Stimulated activated CD4-positive, alpha-beta T cell treated with anti-CD3 and anti-CD28 coated beads, Interleukin-15, amount 100 ng/mL, for 48 hours (primary cell): Measurements from ENCODE around the gene ATOH8.
"Not testable (repeated sequence)": the region's sequence is repeated elsewhere in the genome, so short reads cannot be mapped to it uniquely, and the experiment has no call there.

Source experiments
- DNase-seq, 2 donors: peaks; one replicate each; pipeline ENCODE4 v3.0.0-alpha.2; 2020; ENCODE audit warnings: low read depth in 2 of 2

ATOH8 gene, protein sequence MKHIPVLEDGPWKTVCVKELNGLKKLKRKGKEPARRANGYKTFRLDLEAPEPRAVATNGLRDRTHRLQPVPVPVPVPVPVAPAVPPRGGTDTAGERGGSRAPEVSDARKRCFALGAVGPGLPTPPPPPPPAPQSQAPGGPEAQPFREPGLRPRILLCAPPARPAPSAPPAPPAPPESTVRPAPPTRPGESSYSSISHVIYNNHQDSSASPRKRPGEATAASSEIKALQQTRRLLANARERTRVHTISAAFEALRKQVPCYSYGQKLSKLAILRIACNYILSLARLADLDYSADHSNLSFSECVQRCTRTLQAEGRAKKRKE

GRCh38 chr2:85753525-85754312 lies at the start of gene ATOH8:
Gene ATOH8 (plus strand): TSS chr2:85753991. CDS start chr2:85754190, 199 bp downstream.
- DNase-seq, result no peak

GRCh38 chr2:85704038-85704437 lies 49.8 kb upstream of the ATOH8 start:
- no peak for DNase-seq

DNA sequence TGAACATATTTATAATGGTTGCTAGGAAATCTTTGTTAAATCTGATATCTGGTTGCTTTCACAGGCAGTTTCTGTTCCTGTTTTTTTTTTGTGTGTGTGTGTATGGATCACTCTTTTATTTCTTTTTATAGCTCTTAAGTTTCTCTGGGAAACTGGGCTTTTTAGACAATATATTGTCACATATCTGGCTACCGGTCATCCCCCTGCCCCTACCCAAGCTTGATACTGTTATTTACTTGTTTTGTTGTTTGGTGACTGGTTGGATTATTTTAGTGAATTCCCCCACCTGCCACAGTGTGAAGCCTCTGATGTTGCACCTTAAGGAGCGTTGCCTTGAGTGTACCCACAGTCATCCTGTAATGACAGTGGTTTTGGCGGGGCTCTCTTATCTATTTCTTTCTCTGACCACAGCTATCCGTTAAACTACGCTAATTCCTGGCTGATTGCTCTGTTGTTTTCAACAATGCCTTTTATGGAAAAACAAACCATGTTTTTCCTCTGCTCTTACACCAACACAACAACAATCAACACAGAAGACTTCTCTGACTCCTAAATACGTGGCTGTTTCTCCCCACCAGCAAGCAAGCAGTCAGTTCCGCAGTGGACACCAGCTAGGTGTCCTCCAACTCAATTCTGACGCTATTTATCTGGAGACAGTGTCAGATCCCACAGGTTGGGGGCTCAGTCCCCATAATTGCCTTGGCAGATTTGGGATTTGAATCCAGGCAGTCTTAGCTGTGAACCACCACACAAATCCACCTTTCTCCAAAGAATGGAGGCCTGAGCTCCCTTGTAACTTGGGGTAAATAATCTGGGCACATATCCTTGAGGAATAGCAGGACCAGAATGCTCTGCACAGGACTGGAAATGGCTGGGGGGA lies 48.8 kb upstream of the ATOH8 start:
- DNase-seq, result no peak

DNA sequence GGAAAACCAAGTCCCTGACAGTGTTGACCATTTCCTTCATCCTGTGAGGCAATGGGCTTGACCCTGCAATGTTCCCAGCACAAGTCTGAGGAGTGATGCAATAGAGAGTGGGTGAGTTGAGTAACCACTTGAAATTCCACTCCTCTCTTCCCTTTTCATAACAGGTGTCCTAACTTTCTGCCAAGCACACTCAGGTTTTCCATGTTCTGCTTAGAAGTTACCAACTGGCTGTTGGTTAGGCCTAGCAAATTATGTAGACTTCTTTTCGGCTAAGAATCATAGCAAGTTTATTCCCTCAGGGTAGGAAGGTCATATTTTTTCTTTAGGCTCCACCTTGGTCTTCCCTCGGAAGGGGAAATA lies 48.1 kb upstream of the ATOH8 start:
- DNase-seq, result no peak

DNA sequence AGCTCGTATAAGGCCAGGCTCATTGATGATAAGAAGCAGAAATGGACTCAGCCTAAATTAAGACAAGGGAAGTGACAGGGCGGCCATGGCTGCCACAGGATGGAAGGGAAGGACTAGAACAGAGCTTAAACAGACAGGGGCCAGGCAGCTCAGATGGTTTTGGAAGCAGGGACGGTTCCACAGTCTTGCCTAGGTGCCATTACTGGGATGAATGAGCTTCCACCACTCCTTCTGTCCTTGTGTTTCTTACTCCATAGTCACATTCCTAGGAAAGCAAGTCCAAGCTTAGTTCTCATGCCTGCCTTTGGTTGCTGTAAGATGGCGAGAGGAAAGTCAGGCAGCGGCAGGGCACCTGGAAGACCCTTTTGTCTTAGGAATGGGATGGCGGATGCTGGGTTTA lies 47.7 kb upstream of the ATOH8 start:
- no peak for DNase-seq

GRCh38 chr2:85706599-85707296 lies 47.0 kb upstream of the ATOH8 start:
- DNase-seq, result no peak

GRCh38 chr2:85707304-85707703 lies 46.5 kb upstream of the ATOH8 start:
- DNase-seq, result peak; percentile 36 to 66

DNA sequence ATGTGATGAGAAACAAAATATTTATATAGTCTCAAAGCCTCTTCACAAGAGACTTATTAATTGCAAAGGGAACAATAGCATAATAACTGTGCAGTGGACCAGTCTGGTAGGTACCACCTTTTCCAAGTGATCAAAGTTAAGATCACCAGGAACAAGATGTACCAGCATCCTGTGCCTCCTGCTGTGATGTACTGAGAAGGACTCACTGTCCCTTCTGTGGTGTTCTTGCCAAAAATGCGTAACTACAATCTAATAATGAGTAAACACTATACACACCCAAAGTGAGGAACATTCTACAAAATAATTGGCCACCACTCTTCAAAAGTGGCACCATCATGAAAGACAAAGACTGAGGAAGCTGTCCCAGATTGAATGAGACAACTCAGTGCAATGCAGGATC lies 45.1 kb upstream of the ATOH8 start:
- DNase-seq, result no peak

GRCh38 chr2:85709401-85709811 lies 44.4 kb upstream of the ATOH8 start:
- no peak for DNase-seq

GRCh38 chr2:85710687-85711577 lies 42.9 kb upstream of the ATOH8 start:
- no peak for DNase-seq

DNA sequence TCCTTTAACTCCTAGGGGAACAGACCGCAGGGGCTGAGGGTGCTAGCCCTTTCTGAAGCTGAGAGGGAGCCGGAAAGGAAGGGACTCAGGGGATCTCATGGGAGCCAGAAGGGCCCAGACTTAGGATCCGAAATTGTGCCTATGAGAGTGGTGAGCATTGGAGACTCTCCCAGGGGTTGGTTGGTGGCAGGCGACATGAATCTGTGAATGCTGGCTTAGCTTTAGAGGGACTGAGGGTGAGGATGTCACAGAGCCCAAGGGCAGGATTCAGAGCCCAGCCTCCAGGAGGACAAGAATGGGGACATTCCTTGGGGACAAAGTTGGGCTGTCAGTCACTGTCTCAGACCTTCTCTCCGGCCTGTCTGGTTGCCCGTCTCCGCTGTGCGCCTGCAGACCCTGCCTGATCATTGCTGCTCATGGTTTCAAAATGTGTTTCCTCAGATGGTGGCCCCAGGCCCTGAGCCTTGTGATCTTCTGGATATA lies 42.2 kb upstream of the ATOH8 start:
- DNase-seq, result no peak

- DNase-seq, result no peak
Observed at GRCh38 chr2:85712336-85712735, 41.5 kb upstream of the ATOH8 start.

DNA sequence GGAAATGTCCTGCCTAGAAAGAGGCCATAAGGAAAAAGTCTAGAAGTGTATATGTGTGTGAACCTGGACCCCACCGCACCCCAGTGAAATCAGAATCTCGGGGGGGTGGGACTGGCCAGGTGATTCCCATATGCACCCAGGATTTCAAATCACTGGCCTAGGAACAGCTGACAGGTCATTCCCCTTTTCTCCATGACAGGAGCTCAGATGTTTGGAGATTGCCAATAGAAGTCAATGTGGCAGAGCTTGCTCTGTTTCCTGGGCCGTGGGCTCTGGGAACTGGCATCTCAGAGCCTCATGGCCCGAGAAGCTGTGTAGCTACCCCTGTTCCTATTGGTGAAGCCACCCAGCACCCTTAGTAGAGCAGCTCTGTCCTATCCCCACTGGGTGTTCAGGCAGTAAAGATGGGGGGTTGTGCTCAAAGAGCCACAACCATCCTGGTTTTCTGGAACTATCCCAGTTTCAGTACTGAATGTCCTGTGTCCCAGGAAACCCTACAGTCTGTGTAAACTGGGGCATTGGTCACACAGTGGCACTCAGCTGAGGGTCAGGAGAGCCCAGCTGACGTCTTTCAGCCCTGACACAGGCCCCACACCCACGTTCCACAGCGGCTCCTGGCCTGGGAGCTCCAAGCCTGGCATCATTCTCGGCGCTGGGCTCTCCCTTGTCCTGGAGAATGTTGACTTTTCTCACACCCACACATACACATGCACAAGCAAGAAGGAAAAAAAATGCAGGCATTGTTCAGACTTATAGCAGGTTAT lies 40.8 kb upstream of the ATOH8 start:
- DNase-seq, result no peak

- no peak for DNase-seq
Observed at GRCh38 chr2:85713836-85714235, 40.0 kb upstream of the ATOH8 start.

DNA sequence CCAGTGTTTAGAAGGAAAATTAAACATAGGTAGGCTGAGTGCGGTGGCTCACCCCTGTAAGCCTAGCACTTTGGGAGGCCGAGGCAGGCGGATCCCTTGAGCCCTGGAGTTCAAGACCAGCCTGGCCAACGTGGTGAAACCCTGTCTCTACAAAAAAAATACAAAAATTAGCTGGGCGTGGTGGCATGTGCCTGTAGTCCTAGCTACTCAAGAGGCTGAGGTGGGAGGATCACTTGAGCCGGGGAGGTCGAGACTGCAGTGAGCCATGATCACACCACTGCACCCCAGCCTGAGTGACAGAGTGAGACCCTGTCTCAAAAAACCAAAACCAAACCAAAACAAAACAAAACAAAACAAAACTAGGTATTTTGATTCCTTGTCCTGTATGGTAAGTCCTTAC lies 39.4 kb upstream of the ATOH8 start:
- DNase-seq, result not testable (repeated sequence)

DNA sequence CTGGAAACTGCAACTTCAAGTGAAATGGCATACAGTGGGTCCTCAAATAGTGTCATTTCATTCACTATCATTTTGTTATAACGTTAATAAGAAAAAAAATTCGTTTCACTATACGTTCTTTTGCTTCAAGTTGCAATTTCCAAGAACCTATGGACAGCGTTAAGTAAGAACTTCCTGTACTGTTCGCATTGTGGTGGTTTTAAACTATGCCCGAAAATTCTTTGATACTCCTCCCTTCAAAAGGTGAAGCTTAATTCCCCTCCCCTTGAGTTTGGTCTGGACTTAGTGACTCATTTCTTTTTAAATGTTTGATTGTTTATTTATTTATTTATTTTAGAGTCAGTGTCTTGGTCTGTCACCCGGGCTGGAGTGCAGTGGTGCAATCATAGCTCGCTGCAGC lies 39.0 kb upstream of the ATOH8 start:
- no peak for DNase-seq

- DNase-seq, result no peak
Observed at GRCh38 chr2:85716346-85716914, 37.4 kb upstream of the ATOH8 start.

DNA sequence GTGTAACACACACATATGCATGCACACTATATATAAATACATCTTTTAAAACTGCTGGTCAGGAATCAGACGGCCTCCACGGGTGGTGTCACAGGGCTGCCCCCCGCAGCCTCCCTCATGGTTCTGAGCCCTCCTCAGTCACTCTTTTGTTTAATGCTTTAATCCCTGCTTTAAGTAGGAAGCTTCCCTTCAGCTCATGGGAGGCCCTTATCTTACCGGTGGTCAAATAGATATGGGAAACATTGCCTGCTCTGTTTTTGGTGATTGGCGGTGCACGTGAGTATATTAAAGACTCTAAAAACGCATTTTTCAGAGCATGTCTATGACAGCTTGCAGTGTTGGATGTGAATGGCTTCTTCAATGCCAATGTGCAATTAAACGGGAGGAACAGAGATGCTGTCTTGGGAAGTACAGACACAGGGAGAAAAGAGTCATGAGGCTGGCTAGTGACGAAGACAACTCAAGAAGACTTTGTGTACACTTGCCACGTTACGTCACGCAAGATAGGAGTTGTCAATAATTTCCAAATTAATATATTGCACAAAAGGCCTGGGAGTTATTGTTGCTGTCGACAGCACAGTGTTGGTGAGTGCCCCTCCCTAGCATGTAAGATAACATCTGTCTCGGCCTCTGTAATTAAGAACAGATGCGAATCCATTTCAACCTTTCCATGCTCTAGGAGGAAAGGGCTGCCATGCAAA lies 36.3 kb upstream of the ATOH8 start:
- no peak for DNase-seq

DNA sequence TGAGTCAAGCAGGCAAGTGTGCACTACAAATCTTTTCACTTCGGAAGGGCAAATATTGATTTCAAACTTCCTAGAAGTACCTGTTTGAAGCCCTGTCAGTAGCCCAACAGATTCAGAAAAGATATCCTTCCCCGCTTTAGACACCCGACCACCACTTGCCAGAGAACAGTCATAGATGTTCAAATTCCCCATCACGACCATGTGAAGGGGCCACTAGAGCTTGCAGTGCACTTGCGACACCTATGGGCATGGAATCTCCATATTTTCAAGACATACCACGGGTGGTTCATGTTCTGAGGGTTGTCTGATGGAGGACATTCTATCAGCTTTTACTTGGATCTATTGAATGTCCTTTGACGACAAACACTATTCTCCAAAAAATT lies 35.8 kb upstream of the ATOH8 start:
- no peak for DNase-seq
